WTC11 (cell line): Measurements from ENCODE around the gene PSENEN.

Experiments used
- CREB1 ChIP-seq: sonication (generic); formaldehyde crosslinking; IDR thresholded peaks from 2 replicates; pipeline ENCODE4 v1.8.0; 2023; ENCODE audit warnings: mild to moderate bottlenecking, missing genetic modification reagents
- CTCF ChIP-seq: fragments of 200-600 bp; IDR thresholded peaks from 2 replicates; pipeline ENCODE4 v1.8.0; 2022; ENCODE audit warnings: antibody characterized with exemption
- ESRRA ChIP-seq: sonication (generic); formaldehyde crosslinking; IDR thresholded peaks from 2 replicates; pipeline ENCODE4 v1.8.1; 2022; ENCODE audit warnings: mild to moderate bottlenecking, missing genetic modification reagents, borderline replicate concordance
- NR2C2 ChIP-seq: sonication (generic); formaldehyde crosslinking; IDR thresholded peaks from 2 replicates; pipeline ENCODE4 v1.8.0; 2022; ENCODE audit warnings: mild to moderate bottlenecking, missing genetic modification reagents
- SP1 ChIP-seq: sonication (generic); formaldehyde crosslinking; conservative IDR thresholded peaks from 2 replicates; pipeline ENCODE4 v1.8.1; 2022; ENCODE audit warnings: missing genetic modification reagents
- TEAD1 ChIP-seq: sonication (generic); formaldehyde crosslinking; IDR thresholded peaks from 2 replicates; pipeline ENCODE4 v1.8.0; 2022; ENCODE audit warnings: mild to moderate bottlenecking, missing genetic modification reagents
- TEAD4 ChIP-seq: sonication (generic); formaldehyde crosslinking; IDR thresholded peaks from 2 replicates; pipeline ENCODE4 v1.8.0; 2022; ENCODE audit warnings: mild to moderate bottlenecking, missing genetic modification reagents
- ZNF138 ChIP-seq: sonication (generic); formaldehyde crosslinking; conservative IDR thresholded peaks from 2 replicates; pipeline ENCODE4 v1.8.1; 2022; ENCODE audit warnings: mild to moderate bottlenecking, moderate library complexity, missing genetic modification reagents
- ZNF396 ChIP-seq: fragments of 250-450 bp; sonication (Bioruptor Pico); IDR thresholded peaks from 2 replicates; pipeline ENCODE4 v1.8.0; 2021; ENCODE audit warnings: mild to moderate bottlenecking, moderate library complexity, borderline replicate concordance
- TF ChIP-seq, protein P1 (sequence below): sonication (generic); formaldehyde crosslinking; IDR thresholded peaks from 2 replicates; pipeline ENCODE4 v1.8.1; 2022; ENCODE audit warnings: low read depth, missing genetic modification reagents, borderline replicate concordance
- TF ChIP-seq, protein P2 (sequence below): sonication (generic); formaldehyde crosslinking; IDR thresholded peaks from 2 replicates; pipeline ENCODE4 v1.8.1; 2022; ENCODE audit warnings: low read depth, mild to moderate bottlenecking, moderate library complexity, missing genetic modification reagents, borderline replicate concordance

- TF ChIP-seq, protein P1, sequence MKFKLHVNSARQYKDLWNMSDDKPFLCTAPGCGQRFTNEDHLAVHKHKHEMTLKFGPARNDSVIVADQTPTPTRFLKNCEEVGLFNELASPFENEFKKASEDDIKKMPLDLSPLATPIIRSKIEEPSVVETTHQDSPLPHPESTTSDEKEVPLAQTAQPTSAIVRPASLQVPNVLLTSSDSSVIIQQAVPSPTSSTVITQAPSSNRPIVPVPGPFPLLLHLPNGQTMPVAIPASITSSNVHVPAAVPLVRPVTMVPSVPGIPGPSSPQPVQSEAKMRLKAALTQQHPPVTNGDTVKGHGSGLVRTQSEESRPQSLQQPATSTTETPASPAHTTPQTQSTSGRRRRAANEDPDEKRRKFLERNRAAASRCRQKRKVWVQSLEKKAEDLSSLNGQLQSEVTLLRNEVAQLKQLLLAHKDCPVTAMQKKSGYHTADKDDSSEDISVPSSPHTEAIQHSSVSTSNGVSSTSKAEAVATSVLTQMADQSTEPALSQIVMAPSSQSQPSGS (CRISPR knock-in tag), result no peak
- TF ChIP-seq ZNF138, result no peak
- TF ChIP-seq NR2C2 (CRISPR knock-in tag), result no peak
- TF ChIP-seq ESRRA (CRISPR knock-in tag), result no peak
- TF ChIP-seq, protein P2, sequence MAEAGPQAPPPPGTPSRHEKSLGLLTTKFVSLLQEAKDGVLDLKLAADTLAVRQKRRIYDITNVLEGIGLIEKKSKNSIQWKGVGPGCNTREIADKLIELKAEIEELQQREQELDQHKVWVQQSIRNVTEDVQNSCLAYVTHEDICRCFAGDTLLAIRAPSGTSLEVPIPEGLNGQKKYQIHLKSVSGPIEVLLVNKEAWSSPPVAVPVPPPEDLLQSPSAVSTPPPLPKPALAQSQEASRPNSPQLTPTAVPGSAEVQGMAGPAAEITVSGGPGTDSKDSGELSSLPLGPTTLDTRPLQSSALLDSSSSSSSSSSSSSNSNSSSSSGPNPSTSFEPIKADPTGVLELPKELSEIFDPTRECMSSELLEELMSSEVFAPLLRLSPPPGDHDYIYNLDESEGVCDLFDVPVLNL (CRISPR knock-in tag), result no peak
- no peak for TF ChIP-seq CREB1 (CRISPR knock-in tag)
- TF ChIP-seq CTCF, result no peak
- TF ChIP-seq TEAD1, result no peak
- TF ChIP-seq ZNF396 (CRISPR knock-in tag), result no peak
- TF ChIP-seq TEAD4 (CRISPR knock-in tag), result no peak
- TF ChIP-seq SP1 (CRISPR knock-in tag), result no peak
Measured at GRCh38 chr19:35776102-35776788, 30.8 kb downstream of the PSENEN start.
